DND-41 (cell line): ENCODE measurements around the gene LINC01488.

Source experiments
- EZH2 ChIP-seq: IDR thresholded peaks from 3 replicates; pipeline ENCODE4 v1.6.1; 2012; ENCODE audit warnings: borderline replicate concordance, low read depth, mild to moderate bottlenecking, moderate library complexity, low read length, inconsistent platforms; ENCODE audit not compliant: severe bottlenecking
- TF ChIP-seq, protein P1 (sequence below): IDR thresholded peaks from 2 replicates; pipeline ENCODE4 v1.5.1; 2012; ENCODE audit warnings: borderline replicate concordance, low read length, moderate library complexity, mild to moderate bottlenecking; ENCODE audit not compliant: poor library complexity, severe bottlenecking; ENCODE audit errors: extremely low read depth

- TF ChIP-seq, protein P1, sequence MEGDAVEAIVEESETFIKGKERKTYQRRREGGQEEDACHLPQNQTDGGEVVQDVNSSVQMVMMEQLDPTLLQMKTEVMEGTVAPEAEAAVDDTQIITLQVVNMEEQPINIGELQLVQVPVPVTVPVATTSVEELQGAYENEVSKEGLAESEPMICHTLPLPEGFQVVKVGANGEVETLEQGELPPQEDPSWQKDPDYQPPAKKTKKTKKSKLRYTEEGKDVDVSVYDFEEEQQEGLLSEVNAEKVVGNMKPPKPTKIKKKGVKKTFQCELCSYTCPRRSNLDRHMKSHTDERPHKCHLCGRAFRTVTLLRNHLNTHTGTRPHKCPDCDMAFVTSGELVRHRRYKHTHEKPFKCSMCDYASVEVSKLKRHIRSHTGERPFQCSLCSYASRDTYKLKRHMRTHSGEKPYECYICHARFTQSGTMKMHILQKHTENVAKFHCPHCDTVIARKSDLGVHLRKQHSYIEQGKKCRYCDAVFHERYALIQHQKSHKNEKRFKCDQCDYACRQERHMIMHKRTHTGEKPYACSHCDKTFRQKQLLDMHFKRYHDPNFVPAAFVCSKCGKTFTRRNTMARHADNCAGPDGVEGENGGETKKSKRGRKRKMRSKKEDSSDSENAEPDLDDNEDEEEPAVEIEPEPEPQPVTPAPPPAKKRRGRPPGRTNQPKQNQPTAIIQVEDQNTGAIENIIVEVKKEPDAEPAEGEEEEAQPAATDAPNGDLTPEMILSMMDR = no peak
- no peak for TF ChIP-seq EZH2
Observed at GRCh38 chr11:69521457-69521856, 40.0 kb downstream of the LINC01488 start.
